Activated CD4-positive, alpha-beta memory T cell treated with anti-CD3 and anti-CD28 coated beads, Interleukin-2, amount 10 ng/mL, durations not matched to agents 7 days and 5 days (primary cell): ENCODE results near the gene COLEC11. TPM values are rescaled to one million over a fixed set of nuclear protein-coding genes. Genes with fewer than 3 reads are reported as not detected.

Experiments
- CTCF ChIA-PET: fragments of 350-600 bp; sonication (Branson Sonifier 250); formaldehyde crosslinking; loops from one replicate; lab custom pipeline; 2021; ENCODE audit warnings: antibody characterized with exemption, inconsistent platforms; lab: Charles Lee
- POLR2A ChIA-PET: fragments of 350-600 bp; sonication (Branson Sonifier 250); formaldehyde crosslinking; loops from one replicate; lab custom pipeline; 2021; ENCODE audit warnings: antibody characterized with exemption; lab: Charles Lee
- DNase-seq: peaks from one replicate; pipeline ENCODE4 v3.0.0-alpha.2; 2020
- H3K27ac Mint-ChIP-seq: one replicate; pipeline ENCODE4 v1.8.0; 2021; ENCODE audit warnings: mild to moderate bottlenecking, mixed read lengths
- H3K27me3 Mint-ChIP-seq: one replicate; pipeline ENCODE4 v1.8.0; 2021; ENCODE audit warnings: mixed read lengths
- H3K36me3 Mint-ChIP-seq: one replicate; pipeline ENCODE4 v1.8.0; 2021; ENCODE audit warnings: low read depth, mixed read lengths
- H3K4me1 Mint-ChIP-seq: one replicate; pipeline ENCODE4 v1.8.0; 2021; ENCODE audit warnings: mixed read lengths
- H3K4me3 Mint-ChIP-seq: one replicate; pipeline ENCODE4 v1.8.0; 2021; ENCODE audit warnings: mild to moderate bottlenecking, mixed read lengths
- H3K9me3 Mint-ChIP-seq: one replicate; pipeline ENCODE4 v1.8.0; 2021; ENCODE audit warnings: mixed read lengths
- total RNA-seq, 2 experiments: library from RNA; stranded (reverse); gene quantifications; one replicate each; pipeline ENCODE4 v1.2.3, GENCODE V29; 2021

The COLEC11 gene
- total RNA-seq, 2 experiments from 2014 or later = not detected

GRCh38 chr2:3675687-3676086, 80.8 kb downstream of the COLEC11 start:
- DNase-seq = no peak
- Mint-ChIP-seq H3K4me3 (no peak overlapping the region), H3K27me3 (peaks cover 3% of the 10 kb centered on the region), H3K27ac (no peak overlapping the region), H3K4me1 (no peaks in the 10 kb centered on the region), H3K36me3 (no peaks in the 10 kb centered on the region), H3K9me3 (no peaks in the 10 kb centered on the region)
- POLR2A ChIA-PET = no interaction called here
- CTCF ChIA-PET = no interaction called here

GRCh38 chr2:3677436-3677835, 82.5 kb downstream of the COLEC11 start:
- CTCF ChIA-PET = no interaction called here
- H3K4me3 Mint-ChIP-seq = no peak overlapping the region
- POLR2A ChIA-PET = no interaction called here
- no peaks in the 10 kb centered on the region for H3K36me3 Mint-ChIP-seq
- no peaks in the 10 kb centered on the region for H3K9me3 Mint-ChIP-seq
- no peak for DNase-seq
- H3K4me1 Mint-ChIP-seq = no peaks in the 10 kb centered on the region
- peaks cover 3% of the 10 kb centered on the region for H3K27me3 Mint-ChIP-seq
- no peak overlapping the region for H3K27ac Mint-ChIP-seq

DNA sequence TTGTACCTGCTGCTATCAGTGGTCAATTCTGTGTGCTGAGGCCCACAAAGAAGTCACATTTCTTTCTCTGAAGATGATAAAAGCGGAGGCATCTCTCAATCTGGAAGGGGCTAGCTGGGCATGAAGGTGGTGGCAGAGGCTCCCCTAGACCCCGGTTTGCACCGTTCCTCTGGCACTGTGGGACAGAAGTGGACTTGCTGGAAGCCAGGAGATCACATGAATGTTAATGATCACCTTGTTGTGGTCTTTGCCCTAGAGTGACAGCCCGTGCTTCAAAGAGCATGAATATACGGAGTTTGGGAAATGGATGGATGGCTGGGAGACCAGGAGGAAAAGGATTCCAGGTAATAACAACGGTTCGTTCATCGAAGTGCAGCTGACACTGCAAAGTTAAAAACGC, 83.3 kb downstream of the COLEC11 start:
- Mint-ChIP-seq H3K9me3 (no peaks in the 10 kb centered on the region), H3K4me1 (no peaks in the 10 kb centered on the region), H3K27me3 (peaks cover 3% of the 10 kb centered on the region), H3K27ac (no peak overlapping the region), H3K4me3 (no peak overlapping the region), H3K36me3 (no peaks in the 10 kb centered on the region)
- ChIA-PET POLR2A (no interaction called here), CTCF (no interaction called here)
- no peak for DNase-seq

DNA sequence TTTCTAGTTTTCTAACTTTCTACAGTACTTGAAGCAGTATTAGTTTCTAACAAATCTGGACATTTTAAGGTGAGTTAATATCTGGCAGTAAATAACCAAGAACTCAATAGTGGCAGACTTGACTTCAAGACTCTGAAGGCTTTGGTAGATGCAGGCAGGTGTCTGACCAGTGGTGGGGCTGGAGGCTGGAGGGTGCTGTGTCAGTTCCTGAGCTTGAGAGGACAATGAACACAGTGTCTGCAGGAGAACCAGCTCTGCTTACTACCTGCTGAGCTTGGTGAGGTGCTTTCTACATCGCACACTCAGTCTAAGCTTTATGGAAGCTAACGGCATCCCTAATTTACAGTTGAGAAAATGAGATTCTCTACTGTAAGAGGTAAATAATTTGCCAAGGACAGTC, 84.3 kb downstream of the COLEC11 start:
- H3K9me3 Mint-ChIP-seq = no peaks in the 10 kb centered on the region
- DNase-seq = no peak
- H3K4me3 Mint-ChIP-seq = no peak overlapping the region
- no peaks in the 10 kb centered on the region for H3K4me1 Mint-ChIP-seq
- ChIA-PET CTCF (no interaction called here), POLR2A (no interaction called here)
- H3K27ac Mint-ChIP-seq = no peak overlapping the region
- H3K36me3 Mint-ChIP-seq = no peaks in the 10 kb centered on the region
- peaks cover 6% of the 10 kb centered on the region for H3K27me3 Mint-ChIP-seq

DNA sequence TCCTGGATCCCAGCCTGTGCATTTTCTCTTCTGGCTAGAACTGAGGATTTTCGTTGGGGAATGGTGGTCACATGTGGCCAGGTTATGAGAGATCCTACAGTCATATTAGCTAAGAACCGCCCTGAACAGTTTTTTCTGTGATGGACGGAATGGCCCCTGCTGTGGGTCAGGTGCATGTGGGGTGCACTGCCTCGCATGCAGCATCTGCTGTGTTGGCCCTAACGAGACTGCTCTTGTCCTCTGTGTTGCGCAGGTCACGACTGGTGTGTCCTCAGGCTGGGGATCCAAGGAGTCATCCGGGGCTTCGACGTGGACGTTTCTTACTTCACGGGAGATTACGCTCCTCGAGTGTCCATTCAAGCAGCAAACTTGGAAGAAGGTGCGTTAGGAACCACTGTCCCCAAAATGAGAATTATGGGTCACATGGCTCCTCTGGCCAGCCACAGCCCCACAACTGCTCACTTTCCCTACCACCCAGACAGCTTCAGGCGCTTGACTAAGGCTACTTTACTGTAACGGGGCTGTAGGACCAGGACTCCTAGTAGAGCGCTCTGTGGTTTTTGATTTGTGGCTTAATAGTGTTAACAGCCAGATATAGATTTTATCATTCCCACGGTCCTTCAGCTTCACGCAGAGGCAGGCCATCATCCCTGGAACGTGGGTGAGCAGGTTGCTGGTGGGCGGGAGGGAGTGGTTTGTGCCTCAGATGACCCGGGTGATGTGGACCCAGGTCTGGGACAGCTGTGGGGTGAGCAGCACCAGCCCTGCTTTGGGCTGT, 84.9 kb downstream of the COLEC11 start:
- no peaks in the 10 kb centered on the region for H3K4me1 Mint-ChIP-seq
- ChIA-PET POLR2A (no interaction called here), CTCF (no interaction called here)
- peaks cover 7% of the 10 kb centered on the region for H3K27me3 Mint-ChIP-seq
- no peak for DNase-seq
- no peak overlapping the region for H3K4me3 Mint-ChIP-seq
- no peak overlapping the region for H3K27ac Mint-ChIP-seq
- H3K9me3 Mint-ChIP-seq = no peaks in the 10 kb centered on the region
- H3K36me3 Mint-ChIP-seq = no peaks in the 10 kb centered on the region

- Mint-ChIP-seq H3K36me3 (no peaks in the 10 kb centered on the region), H3K4me1 (no peaks in the 10 kb centered on the region), H3K27me3 (peaks cover 6% of the 10 kb centered on the region), H3K27ac (no peak overlapping the region), H3K9me3 (no peaks in the 10 kb centered on the region), H3K4me3 (no peak overlapping the region)
- ChIA-PET POLR2A (no interaction called here), CTCF (no interaction called here)
- no peak for DNase-seq
Observed at GRCh38 chr2:3680548-3681345, 85.8 kb downstream of the COLEC11 start.

DNA sequence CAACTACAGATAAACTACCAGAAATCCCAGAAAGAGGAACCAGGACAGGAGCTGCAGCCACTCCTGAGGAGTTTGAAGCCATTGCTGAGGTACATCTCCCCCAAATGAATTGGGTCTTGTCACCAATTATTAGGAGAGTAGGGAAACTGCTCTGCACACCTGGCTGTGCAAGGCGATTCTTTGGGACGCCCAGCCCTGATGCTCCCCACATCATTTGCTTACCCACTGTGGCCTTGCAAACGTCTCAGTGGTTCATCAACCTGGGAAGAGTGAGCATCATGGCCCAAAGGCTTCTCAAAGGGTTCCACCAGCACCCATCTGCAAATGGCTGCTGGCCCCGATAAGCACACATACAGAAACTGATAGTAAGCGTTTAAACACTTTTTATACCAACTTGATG, 86.7 kb downstream of the COLEC11 start:
- Mint-ChIP-seq H3K27ac (no peak overlapping the region), H3K9me3 (no peaks in the 10 kb centered on the region), H3K4me3 (no peak overlapping the region), H3K36me3 (no peaks in the 10 kb centered on the region), H3K4me1 (no peaks in the 10 kb centered on the region), H3K27me3 (peaks cover 9% of the 10 kb centered on the region)
- CTCF ChIA-PET = no interaction called here
- DNase-seq = no peak
- POLR2A ChIA-PET = no interaction called here

DNA sequence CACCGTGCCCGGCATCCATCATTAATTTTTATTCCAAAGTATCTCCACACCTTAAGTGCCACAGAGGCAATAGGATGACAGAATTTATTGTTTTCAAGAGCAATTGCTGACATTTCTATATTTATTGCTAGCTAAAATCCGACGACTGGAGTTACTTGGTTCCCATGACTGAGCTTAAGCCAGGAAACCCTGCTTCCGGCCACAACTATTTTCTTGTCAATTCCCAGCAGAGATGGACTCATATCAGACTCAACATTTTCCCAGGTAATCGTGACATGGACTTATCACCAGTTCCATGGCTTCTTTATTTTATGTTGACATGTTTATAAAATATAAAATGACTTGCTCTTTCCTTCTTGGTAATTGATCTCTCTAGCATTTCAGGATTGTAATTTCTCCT, 87.9 kb downstream of the COLEC11 start:
- Mint-ChIP-seq H3K27ac (no peak overlapping the region), H3K9me3 (no peaks in the 10 kb centered on the region), H3K4me3 (no peak overlapping the region), H3K36me3 (no peaks in the 10 kb centered on the region), H3K4me1 (no peaks in the 10 kb centered on the region), H3K27me3 (peaks cover 13% of the 10 kb centered on the region)
- no peak for DNase-seq
- ChIA-PET POLR2A (no interaction called here), CTCF (interaction anchor here (1.2 kb wide), 1 partner anchor 22 kb away, joined by 3 read pairs; no protein-coding TSS in a partner anchor)

GRCh38 chr2:3683748-3684454, 89.0 kb downstream of the COLEC11 start:
- ChIA-PET CTCF (no interaction called here), POLR2A (no interaction called here)
- no peaks in the 10 kb centered on the region for H3K36me3 Mint-ChIP-seq
- no peak for DNase-seq
- H3K4me1 Mint-ChIP-seq = no peaks in the 10 kb centered on the region
- no peaks in the 10 kb centered on the region for H3K9me3 Mint-ChIP-seq
- H3K4me3 Mint-ChIP-seq = no peak overlapping the region
- no peak overlapping the region for H3K27ac Mint-ChIP-seq
- H3K27me3 Mint-ChIP-seq = peaks cover 11% of the 10 kb centered on the region

- Mint-ChIP-seq H3K4me3 (no peak overlapping the region), H3K4me1 (no peaks in the 10 kb centered on the region), H3K9me3 (no peaks in the 10 kb centered on the region), H3K36me3 (no peaks in the 10 kb centered on the region), H3K27ac (no peak overlapping the region), H3K27me3 (peaks cover 19% of the 10 kb centered on the region)
- no peak for DNase-seq
- ChIA-PET POLR2A (no interaction called here), CTCF (interaction anchor here (0.7 kb wide), 1 partner anchor 11 kb away, joined by 3 read pairs; no protein-coding TSS in a partner anchor)
Observed at GRCh38 chr2:3689998-3690748, 95.3 kb downstream of the COLEC11 start.

DNA sequence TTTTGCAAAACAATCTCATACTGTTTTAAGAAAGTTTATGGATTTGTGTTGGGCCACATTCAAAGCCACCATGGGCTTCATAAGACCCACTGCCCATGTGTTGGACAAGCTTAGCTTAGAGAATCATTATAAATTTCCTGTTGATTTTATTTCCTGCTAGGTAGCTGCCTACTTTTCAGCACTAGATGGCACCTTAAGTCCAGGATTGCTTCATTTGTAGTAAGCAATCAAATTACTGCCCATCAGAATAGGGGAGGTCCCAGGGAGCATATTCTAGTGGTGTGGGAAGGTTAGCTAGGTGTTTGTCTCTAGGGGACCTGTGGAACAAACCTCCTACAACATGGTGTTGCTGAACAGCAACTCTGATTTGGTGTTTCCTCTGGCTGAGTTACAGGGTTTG, 97.5 kb downstream of the COLEC11 start:
- Mint-ChIP-seq H3K4me1 (no peaks in the 10 kb centered on the region), H3K9me3 (no peaks in the 10 kb centered on the region), H3K36me3 (no peaks in the 10 kb centered on the region), H3K27me3 (peaks cover 16% of the 10 kb centered on the region), H3K27ac (no peak overlapping the region), H3K4me3 (no peak overlapping the region)
- CTCF ChIA-PET = interaction anchor here (0.8 to 2.6 kb wide), 4 partner anchors 29 to 135 kb away, joined by 3 to 12 read pairs (median 4); no protein-coding TSS in a partner anchor
- POLR2A ChIA-PET = no interaction called here
- DNase-seq = no peak
